NT2/D1 (cell line): ENCODE data around the gene OPCML.

Experiments used
- DNase-seq: peaks from one replicate; pipeline ENCODE4 v3.0.0-alpha.2; 2011; ENCODE audit warnings: low read depth, low spot score
- H3K27me3 ChIP-seq: 2 replicates; pipeline ENCODE4 v1.6.0; 2011; ENCODE audit warnings: mild to moderate bottlenecking; ENCODE audit not compliant: insufficient read length, insufficient read depth
- H3K36me3 ChIP-seq: 2 replicates; pipeline ENCODE4 v1.6.1; 2011; ENCODE audit warnings: mild to moderate bottlenecking, low read length, mixed read lengths; ENCODE audit not compliant: insufficient read depth, insufficient read length
- H3K4me1 ChIP-seq: 2 replicates; pipeline ENCODE4 v1.5.1; 2011; ENCODE audit not compliant: insufficient read depth, insufficient read length
- H3K4me3 ChIP-seq: 2 replicates; pipeline ENCODE4 v1.5.1; 2011; ENCODE audit warnings: low read depth; ENCODE audit not compliant: insufficient read length
- H3K9ac ChIP-seq: 2 replicates; pipeline ENCODE4 v1.6.0; 2011; ENCODE audit warnings: low read depth; ENCODE audit not compliant: insufficient read length
- H3K9me3 ChIP-seq: 2 replicates; pipeline ENCODE4 v1.5.1; 2011; ENCODE audit warnings: mild to moderate bottlenecking, low read length; ENCODE audit not compliant: insufficient read depth
- SUZ12 ChIP-seq: IDR thresholded peaks from 2 replicates; pipeline ENCODE4 v1.6.1; 2011; ENCODE audit not compliant: insufficient read length, insufficient read depth; ENCODE audit errors: extremely low read depth
- YY1 ChIP-seq: IDR thresholded peaks from 2 replicates; pipeline ENCODE4 v1.6.1; 2011; ENCODE audit not compliant: insufficient read length, insufficient read depth
- ZNF274 ChIP-seq: IDR thresholded peaks from 2 replicates; pipeline ENCODE4 v1.6.1; 2011; ENCODE audit warnings: mild to moderate bottlenecking, low read depth, low read length

The OPCML gene

DNA sequence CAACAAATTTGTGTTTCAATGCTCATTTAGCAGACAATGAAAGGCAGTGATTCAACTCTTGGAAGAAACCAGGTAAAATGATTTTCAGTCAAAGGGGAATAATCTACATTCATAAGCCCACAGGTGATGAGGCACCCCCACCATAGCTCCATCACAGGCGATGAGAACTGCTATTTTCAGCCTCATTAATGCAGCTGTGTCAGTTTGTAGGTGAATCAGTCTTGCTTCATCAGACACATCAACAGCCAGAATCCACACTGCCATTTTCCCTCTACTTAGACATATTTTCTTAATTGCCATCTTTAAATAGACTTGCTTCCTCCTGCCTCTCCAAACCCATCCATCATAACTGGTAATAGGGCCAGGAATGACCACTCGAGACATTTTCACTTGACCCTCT lies 701.0 kb downstream of the OPCML start:
- TF ChIP-seq ZNF274 = no peak
- no peak for TF ChIP-seq SUZ12
- TF ChIP-seq YY1 = no peak
- Histone ChIP-seq H3K4me3 (no peak overlapping the region), H3K9me3 (no peaks in the 10 kb centered on the region), H3K4me1 (no peaks in the 10 kb centered on the region), H3K27me3 (no peaks in the 10 kb centered on the region), H3K9ac (no peak overlapping the region), H3K36me3 (no peaks in the 10 kb centered on the region)
- no peak for DNase-seq

DNA sequence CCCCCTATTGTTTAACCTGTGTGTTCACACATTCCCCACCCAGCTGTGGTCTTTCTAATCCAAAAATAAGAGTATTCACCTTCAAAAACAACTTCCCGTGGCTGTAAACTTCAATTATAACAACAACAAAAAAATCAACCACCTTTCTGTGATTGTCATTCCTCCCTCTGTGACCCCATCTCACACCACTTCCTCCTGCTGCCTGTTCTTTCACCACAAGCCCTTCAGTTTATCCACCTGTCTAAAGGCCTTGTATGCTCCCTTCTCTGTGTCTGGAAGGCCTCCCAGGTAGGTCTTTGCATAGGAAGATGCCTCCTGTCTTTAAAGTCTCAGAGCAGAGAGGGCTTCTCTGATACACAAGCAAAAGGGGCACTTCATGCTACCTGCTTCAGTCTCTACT lies 707.7 kb downstream of the OPCML start:
- H3K4me1 ChIP-seq = peaks cover 2% of the 10 kb centered on the region
- no peaks in the 10 kb centered on the region for H3K27me3 ChIP-seq
- no peaks in the 10 kb centered on the region for H3K36me3 ChIP-seq
- TF ChIP-seq SUZ12 (no peak), ZNF274 (no peak), YY1 (no peak)
- H3K4me3 ChIP-seq = no peak overlapping the region
- no peak overlapping the region for H3K9ac ChIP-seq
- H3K9me3 ChIP-seq = no peaks in the 10 kb centered on the region
- DNase-seq = no peak

DNA sequence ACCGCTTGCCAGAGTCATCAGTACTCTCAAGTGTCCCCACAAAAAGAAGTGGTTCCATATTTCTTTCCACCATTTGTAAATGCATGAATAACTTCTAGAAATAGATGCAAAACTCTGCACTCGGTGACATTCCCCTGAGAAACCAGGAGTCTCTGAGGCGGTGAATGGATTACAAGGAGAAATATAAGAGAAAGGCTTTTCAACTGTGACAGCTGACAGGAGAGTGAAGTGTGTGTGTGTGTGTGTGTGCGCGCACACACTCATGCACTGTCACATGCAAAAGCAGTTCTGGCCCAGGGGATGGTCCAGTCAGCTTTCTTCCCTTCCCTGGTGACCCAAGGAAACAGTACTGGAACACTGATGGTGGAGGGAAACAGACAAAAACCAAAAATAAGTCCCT lies 710.0 kb downstream of the OPCML start:
- DNase-seq = no peak
- H3K4me1 ChIP-seq = peaks cover 2% of the 10 kb centered on the region
- H3K4me3 ChIP-seq = no peak overlapping the region
- no peak overlapping the region for H3K9ac ChIP-seq
- H3K9me3 ChIP-seq = no peaks in the 10 kb centered on the region
- TF ChIP-seq SUZ12 (no peak), ZNF274 (no peak), YY1 (no peak)
- no peaks in the 10 kb centered on the region for H3K36me3 ChIP-seq
- H3K27me3 ChIP-seq = no peaks in the 10 kb centered on the region

DNA sequence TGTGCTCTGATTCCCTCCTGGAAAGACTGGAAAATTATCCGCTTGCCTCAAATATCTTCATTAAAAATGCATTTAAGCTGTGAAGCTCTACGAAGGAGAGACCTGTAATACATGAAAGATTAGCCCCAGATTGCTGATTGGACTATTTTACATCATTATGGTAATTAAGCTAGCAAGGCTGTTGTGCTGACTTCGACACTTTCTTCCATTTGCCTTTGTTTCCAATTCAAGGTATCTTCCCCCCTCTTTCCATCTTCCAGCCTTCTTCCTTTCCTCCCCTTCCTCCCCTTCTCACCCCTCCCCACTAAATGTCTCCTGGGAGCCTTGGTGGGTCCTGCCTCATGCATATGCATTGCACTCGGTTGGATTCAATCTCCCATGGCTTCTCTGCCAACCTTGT lies 710.8 kb downstream of the OPCML start:
- no peak overlapping the region for H3K4me3 ChIP-seq
- no peak for TF ChIP-seq ZNF274
- TF ChIP-seq YY1 = no peak
- no peak overlapping the region for H3K9ac ChIP-seq
- H3K27me3 ChIP-seq = no peaks in the 10 kb centered on the region
- no peaks in the 10 kb centered on the region for H3K36me3 ChIP-seq
- H3K4me1 ChIP-seq = peaks cover 2% of the 10 kb centered on the region
- no peak for DNase-seq
- no peaks in the 10 kb centered on the region for H3K9me3 ChIP-seq

DNA sequence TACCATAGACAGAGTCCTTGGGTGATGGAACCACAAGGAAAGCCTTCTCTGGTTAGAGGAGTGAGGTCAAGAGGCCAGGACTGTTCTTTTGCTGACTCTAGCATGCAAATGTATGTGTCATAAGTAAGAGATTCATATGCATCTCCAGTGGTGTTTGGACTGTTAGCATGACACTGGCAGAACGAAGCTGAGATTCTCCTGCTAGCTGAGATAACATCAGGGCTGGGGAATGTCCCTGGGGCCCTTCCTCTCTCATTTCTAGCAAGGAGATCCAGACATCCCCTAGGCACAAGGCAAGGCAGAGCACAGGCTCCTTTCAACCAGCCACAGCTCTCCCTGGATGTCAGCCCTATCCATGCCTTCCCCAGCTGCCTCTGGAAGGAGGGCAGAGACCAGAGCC lies 711.3 kb downstream of the OPCML start:
- H3K4me1 ChIP-seq = peaks cover 2% of the 10 kb centered on the region
- no peak overlapping the region for H3K9ac ChIP-seq
- peak; percentile 64 for DNase-seq
- H3K27me3 ChIP-seq = no peaks in the 10 kb centered on the region
- no peak for TF ChIP-seq ZNF274
- no peak for TF ChIP-seq SUZ12
- TF ChIP-seq YY1 = no peak
- no peaks in the 10 kb centered on the region for H3K9me3 ChIP-seq
- no peaks in the 10 kb centered on the region for H3K36me3 ChIP-seq
- no peak overlapping the region for H3K4me3 ChIP-seq

DNA sequence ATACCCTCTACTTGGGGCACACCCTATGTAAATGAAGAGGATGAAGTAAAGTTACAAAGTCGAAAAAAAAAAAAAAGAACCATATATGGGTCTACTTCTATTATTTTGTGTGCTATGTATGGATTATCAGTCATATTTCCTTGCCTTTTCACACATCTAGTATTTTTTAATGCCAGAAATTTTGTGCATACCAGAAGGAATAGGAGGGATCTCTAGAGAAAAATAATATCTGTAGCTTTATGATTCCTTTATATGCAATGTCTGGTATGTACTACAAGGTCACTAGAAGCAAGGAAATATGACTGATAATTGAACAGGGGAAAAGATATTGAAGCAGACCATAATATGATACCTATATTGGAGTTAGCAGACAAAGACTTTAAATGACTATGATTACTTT lies 713.4 kb downstream of the OPCML start:
- TF ChIP-seq YY1 (no peak), ZNF274 (no peak), SUZ12 (no peak)
- Histone ChIP-seq H3K4me3 (no peak overlapping the region), H3K9ac (no peak overlapping the region)

DNA sequence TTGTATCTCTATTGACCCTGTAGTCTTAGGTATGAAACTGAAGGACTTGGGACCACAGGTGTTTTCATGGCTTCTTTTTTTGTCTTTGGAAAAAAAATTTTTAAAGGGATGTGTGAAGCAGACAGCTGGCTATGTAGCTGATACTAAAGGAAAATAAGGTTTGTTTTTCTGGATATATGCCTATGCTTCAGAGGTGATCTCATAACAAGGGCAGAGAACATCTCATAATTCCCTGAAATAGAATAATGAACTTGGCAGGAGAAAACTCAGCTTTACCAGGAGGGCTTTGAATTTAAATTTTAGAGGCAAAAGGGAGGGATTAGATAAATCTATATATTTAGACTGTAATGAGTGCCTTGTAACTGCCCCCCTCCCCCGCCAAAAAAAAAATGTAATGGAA lies 714.9 kb downstream of the OPCML start:
- Histone ChIP-seq H3K4me3 (no peak overlapping the region), H3K9ac (no peak overlapping the region)
- TF ChIP-seq SUZ12 = no peak
- TF ChIP-seq YY1 = no peak
- TF ChIP-seq ZNF274 = no peak

More for the DNA sequence above, 713.4 kb downstream of the OPCML start:
- no peak for DNase-seq
- Histone ChIP-seq H3K27me3 (no peaks in the 10 kb centered on the region), H3K4me1 (peaks cover 2% of the 10 kb centered on the region), H3K36me3 (no peaks in the 10 kb centered on the region), H3K9me3 (no peaks in the 10 kb centered on the region)

DNA sequence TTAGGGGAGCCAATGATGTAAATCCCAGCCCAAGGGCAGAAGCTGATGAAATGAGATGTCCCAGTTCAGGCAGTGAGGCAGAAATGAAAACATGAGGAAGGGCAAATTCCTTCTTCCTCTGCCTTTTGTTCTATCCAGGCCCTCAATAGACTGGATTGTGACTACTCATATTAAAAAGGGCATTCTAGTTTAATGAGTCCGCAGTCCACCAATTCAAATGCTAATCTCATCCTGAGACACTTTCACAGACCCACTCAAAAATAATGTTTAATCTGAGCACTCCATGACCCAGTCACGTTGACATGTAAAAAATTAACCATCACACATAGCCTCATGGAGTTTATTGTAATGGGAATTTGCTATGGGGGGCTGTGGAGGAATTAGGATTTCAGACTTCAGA lies 717.9 kb downstream of the OPCML start:
- TF ChIP-seq ZNF274 = no peak
- no peak for TF ChIP-seq YY1
- no peak for TF ChIP-seq SUZ12
- H3K4me3 ChIP-seq = no peak overlapping the region
- H3K9me3 ChIP-seq = no peaks in the 10 kb centered on the region
- H3K9ac ChIP-seq = no peak overlapping the region
- H3K36me3 ChIP-seq = no peaks in the 10 kb centered on the region
- DNase-seq = no peak
- no peaks in the 10 kb centered on the region for H3K27me3 ChIP-seq
- no peaks in the 10 kb centered on the region for H3K4me1 ChIP-seq

More for the DNA sequence above, 714.9 kb downstream of the OPCML start:
- Histone ChIP-seq H3K9me3 (no peaks in the 10 kb centered on the region), H3K4me1 (peaks cover 2% of the 10 kb centered on the region), H3K36me3 (no peaks in the 10 kb centered on the region), H3K27me3 (no peaks in the 10 kb centered on the region)
- no peak for DNase-seq
